GM20431 (cell line): Measurements from ENCODE around the gene THOC7.

ENCODE experiments used
- in situ Hi-C: fragments of 300-500 bp; cut with MseI, MboI; formaldehyde crosslinking; loops from one replicate; pipeline ENCODE4 v1.15.0; 2020; ENCODE audit warnings: low sequenced_read_pairs; ENCODE audit not compliant: unreplicated experiment

Gene THOC7

GRCh38 chr3:63791974-63792373, 71.6 kb downstream of the THOC7 start:
- in situ Hi-C loops: no loop called here
